Spleen (tissue), 13 donors: ENCODE results near the gene SFTPA2. TPM values are rescaled to one million over a fixed set of nuclear protein-coding genes. Genes with fewer than 3 reads are reported as not detected.
A peak's percentile ranks its signal among the peaks of the same experiment; 100 is the strongest.

ENCODE experiments used
- DNase-seq: peaks from one replicate; pipeline ENCODE4 v3.0.0-alpha.2; 2020
- H3K27ac ChIP-seq, 8 donors: fragments of 200-600 bp; sonication (generic) in 7 of 8; 1 replicate in 4 of 8; 2 replicates in 4 of 8; pipeline versions ENCODE4 v1.5.0 to v1.8.0; 2016 to 2021; ENCODE audit warnings: inconsistent platforms in 4 of 8, mild to moderate bottlenecking in 4 of 8, moderate library complexity in 1 of 8
- H3K27me3 ChIP-seq, 7 donors: fragments of 200-600 bp; sonication (generic) in 6 of 7; replicated peaks in 1 of 7; 1 replicate in 4 of 7; 2 replicates in 3 of 7; pipeline versions ENCODE4 v1.5.0 to v1.8.0; 2016 to 2021; ENCODE audit warnings: inconsistent platforms in 3 of 7, mild to moderate bottlenecking in 1 of 7
- H3K36me3 ChIP-seq, 6 donors: fragments of 200-600 bp; sonication (generic) in 5 of 6; 1 replicate in 4 of 6; 2 replicates in 2 of 6; pipeline versions ENCODE4 v1.5.0 to v1.8.0; 2016 to 2021; ENCODE audit warnings: inconsistent platforms in 2 of 6
- H3K4me1 ChIP-seq, 6 donors: fragments of 200-600 bp; sonication (generic) in 5 of 6; 1 replicate in 3 of 6; 2 replicates in 3 of 6; pipeline versions ENCODE4 v1.5.0 to v1.8.0; 2016 to 2021; ENCODE audit warnings: inconsistent platforms in 3 of 6
- H3K4me3 ChIP-seq, 8 donors: fragments of 200-600 bp; sonication (generic) in 7 of 8; 1 replicate in 4 of 8; 2 replicates in 4 of 8; pipeline versions ENCODE4 v1.5.0 to v1.8.0; 2016 to 2021; ENCODE audit warnings: inconsistent platforms in 4 of 8, mild to moderate bottlenecking in 4 of 8, moderate library complexity in 2 of 8
- H3K9me3 ChIP-seq, 8 donors: fragments of 200-600 bp; sonication (generic) in 7 of 8; 1 replicate in 4 of 8; 2 replicates in 4 of 8; pipeline versions ENCODE4 v1.5.0 to v1.8.0; 2016 to 2021; ENCODE audit warnings: inconsistent platforms in 4 of 8
- POLR2A ChIP-seq, 3 donors: fragments of 450-650 bp; IDR thresholded peaks; one replicate each; pipeline ENCODE4 v1.5.1; 2017; ENCODE audit warnings: antibody characterized with exemption in 3 of 3, mild to moderate bottlenecking in 1 of 3
- POLR2AphosphoS5 ChIP-seq, 3 donors: sonication (generic); formaldehyde crosslinking; IDR thresholded peaks; one replicate each; pipeline ENCODE4 v1.5.1; 2017; ENCODE audit warnings: antibody characterized with exemption in 3 of 3
- WGBS, 5 donors: extraction: QIAGEN DNeasy Blood & Tissue Kit in 3 of 5; methylation state at CpG; one replicate each; pipeline versions ENCODE4 v1.1.5 to v1.1.7; 2013 to 2018; 5-methylcytosine and 5-hydroxymethylcytosine counted together
- intact Hi-C: fragments of 100-400 bp; cut with DNase I; formaldehyde crosslinking; loops from one replicate; pipeline ENCODE4 v1.15.0; 2023; ENCODE audit warnings: low total_unique reads
- long read RNA-seq, 2 donors: transcript quantifications; one replicate each; lab custom pipeline, GENCODE V29; 2026
- polyA plus RNA-seq, 3 donors: library from polyadenylated mRNA; stranded (reverse); fragments of 200-250 nt; gene quantifications; one replicate each; pipeline ENCODE4 v1.2.1, GENCODE V29; 2013
- total RNA-seq, 7 donors: library from RNA; depleted of rRNA in 3 of 7; stranded (reverse); fragments of >200 nt in 3 of 7; fragmentation: NEBNext Ultra II Directional in 4 of 7; extraction: Animal tissue kit (Norgen Biotek cat#: 25700) in 4 of 7; gene quantifications; one replicate each; pipeline versions ENCODE4 v1.1.0 to v1.2.1, GENCODE V29; 2016 to 2021
- TF ChIP-seq, protein P1 (sequence below), 11 experiments: fragments of 200-600 bp in 7 of 11; fragments of 450-650 bp in 4 of 11; sonication (generic) in 4 of 11; IDR thresholded peaks in 8 of 11; conservative IDR thresholded peaks in 3 of 11; 1 replicate in 7 of 11; 2 replicates in 4 of 11; pipeline versions ENCODE4 v1.4.0 to v1.8.0; 2016 to 2021; ENCODE audit warnings: antibody characterized with exemption in 11 of 11, inconsistent platforms in 4 of 11, mild to moderate bottlenecking in 1 of 11
- donor health status: healthy with polysubstance abuse.
- donor health status: DM: no; HTN: no; CAD: no; lungs with moderate emphysema.
- donor health status: DM: no; HTN: no; CAD: no.
- donor health status: Bipolar disorder and iron deficiency.
- donor health status: healthy.
- donor health status: DM: no; HTN: no; CAD: no.
- donor health status: DM: yes; HTN: yes; CAD: no.

The SFTPA2 gene
- total RNA-seq (1 to 10 TPM in 1 of 7 donors, under 1 TPM in 1, not detected in 5; 0.39 to 2.9 TPM), polyA plus RNA-seq (1 to 10 TPM in 1 of 3 donors, under 1 TPM in 2; 0.54 to 5.7 (median 0.99) TPM)
- long read RNA-seq, donor 1: 0 reads
- long read RNA-seq, donor 2: 0 reads

DNA sequence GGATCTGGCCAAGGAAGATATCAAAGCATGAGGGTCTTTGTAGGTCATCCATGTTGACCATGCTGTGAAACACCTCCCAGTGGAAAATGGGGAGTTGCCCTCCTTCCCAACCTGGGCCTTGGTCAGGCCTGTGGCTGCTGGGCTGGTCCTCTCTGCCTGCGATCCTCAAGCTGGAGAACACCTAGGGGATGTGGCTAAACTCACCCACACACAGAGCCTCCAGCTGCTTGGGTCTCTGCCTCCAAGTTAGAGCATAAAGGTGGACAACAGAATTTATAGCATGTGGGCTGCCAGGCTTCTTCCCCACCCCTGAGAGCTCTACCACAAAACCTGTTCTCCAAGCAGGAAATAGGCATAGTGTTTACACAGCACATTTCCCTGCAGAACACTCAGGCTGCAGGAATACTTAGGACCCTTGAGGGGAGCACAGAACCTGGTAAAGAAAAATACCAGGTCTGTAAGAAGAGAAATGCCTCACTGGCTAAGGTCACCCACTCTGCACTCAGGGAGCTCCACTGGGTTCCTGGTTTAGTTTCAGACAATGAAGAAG lies at the start of gene SFTPA2:
SFTPA2 (minus strand) TSS at position 248 of the 550 bp plus-strand sequence. CDS start 924 bp downstream, outside the sequence.
- Histone ChIP-seq H3K27me3 (peaks cover 0 to 13% (median 3%) of the 10 kb centered on the region in 7 donors), H3K4me1 (peaks cover 0 to 8% (median 1%) of the 10 kb centered on the region in 6 donors), H3K27ac (no peak within 1 kb of the TSS), H3K4me3 (no peak within 1 kb of the TSS), H3K36me3 (no peaks in the 10 kb centered on the region), H3K9me3 (no peaks in the 10 kb centered on the region)
- intact Hi-C loops: loop anchor here (5.0 kb wide), 1 partner anchor 367 kb away; no protein-coding TSS in a partner anchor
- 67 to 88% (median 80%) methylated on average over 1 of the region's 1 CpG for WGBS, 5 donors
- DNase-seq: no peak
- TF ChIP-seq POLR2A (IDR thresholded peaks at IDR 0.05) (no peak), POLR2AphosphoS5 (IDR thresholded peaks at IDR 0.05) (no peak)
- TF ChIP-seq, protein P1, sequence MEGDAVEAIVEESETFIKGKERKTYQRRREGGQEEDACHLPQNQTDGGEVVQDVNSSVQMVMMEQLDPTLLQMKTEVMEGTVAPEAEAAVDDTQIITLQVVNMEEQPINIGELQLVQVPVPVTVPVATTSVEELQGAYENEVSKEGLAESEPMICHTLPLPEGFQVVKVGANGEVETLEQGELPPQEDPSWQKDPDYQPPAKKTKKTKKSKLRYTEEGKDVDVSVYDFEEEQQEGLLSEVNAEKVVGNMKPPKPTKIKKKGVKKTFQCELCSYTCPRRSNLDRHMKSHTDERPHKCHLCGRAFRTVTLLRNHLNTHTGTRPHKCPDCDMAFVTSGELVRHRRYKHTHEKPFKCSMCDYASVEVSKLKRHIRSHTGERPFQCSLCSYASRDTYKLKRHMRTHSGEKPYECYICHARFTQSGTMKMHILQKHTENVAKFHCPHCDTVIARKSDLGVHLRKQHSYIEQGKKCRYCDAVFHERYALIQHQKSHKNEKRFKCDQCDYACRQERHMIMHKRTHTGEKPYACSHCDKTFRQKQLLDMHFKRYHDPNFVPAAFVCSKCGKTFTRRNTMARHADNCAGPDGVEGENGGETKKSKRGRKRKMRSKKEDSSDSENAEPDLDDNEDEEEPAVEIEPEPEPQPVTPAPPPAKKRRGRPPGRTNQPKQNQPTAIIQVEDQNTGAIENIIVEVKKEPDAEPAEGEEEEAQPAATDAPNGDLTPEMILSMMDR (IDR thresholded peaks at IDR 0.05 in 8 of 11, conservative IDR thresholded peaks at IDR 0.05 in 3 of 11): no peak

DNA sequence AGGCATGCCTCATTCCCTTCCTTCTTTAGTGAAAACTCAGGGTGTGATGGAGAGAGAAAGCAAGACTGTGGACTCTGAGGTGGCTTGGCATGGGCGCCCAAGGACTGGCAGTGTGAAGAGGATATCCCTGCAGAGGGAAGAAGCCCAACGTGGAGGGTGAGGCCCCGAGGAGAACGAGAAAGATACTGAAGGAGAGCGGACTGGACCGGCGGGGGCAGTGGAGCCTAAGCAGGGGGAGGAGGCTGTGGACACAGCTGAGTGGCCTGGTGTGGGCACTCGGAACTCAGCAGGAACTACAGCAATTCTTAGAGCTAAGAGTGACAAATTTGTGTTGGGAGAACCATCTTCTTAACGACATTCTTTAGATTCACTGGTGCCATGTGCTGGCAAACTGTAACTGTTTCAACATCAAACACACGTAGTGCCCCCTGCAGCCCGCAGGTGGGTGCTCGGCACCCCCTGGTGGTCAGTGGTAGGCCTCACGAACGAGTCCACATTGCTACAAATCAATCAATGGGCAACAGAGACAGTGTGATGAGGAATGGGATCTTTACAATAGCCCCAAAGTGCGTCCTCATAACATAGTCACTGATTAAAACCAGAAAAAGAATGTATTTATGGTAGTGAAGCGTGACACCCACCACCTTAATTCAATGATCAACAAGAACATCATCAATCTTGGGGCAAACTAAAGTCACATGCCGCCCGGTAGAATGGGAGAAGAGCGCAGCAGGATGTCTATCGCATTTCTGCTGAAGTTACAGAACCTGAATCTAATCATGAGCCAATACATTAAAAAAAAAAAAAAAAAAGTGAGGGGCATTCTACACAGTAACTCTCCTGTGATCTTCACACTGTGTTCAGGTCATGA lies 48.5 kb upstream of the SFTPA2 start:
- Histone ChIP-seq H3K4me1 (peaks cover 0 to 11% (median 0%) of the 10 kb centered on the region in 6 donors), H3K36me3 (no peaks in the 10 kb centered on the region), H3K27ac (no peak overlapping the region), H3K9me3 (no peaks in the 10 kb centered on the region), H3K27me3 (no peaks in the 10 kb centered on the region), H3K4me3 (no peak overlapping the region)
- WGBS, 5 donors: 57 to 72% (median 62%) methylated on average over 20 of the region's 20 CpGs
- TF ChIP-seq, protein P1 (IDR thresholded peaks at IDR 0.05 in 8 of 11, conservative IDR thresholded peaks at IDR 0.05 in 3 of 11): peak in 9 of 11 experiments; percentile 34 to 64 (median 51)
- no peak for TF ChIP-seq POLR2AphosphoS5 (IDR thresholded peaks at IDR 0.05)
- DNase-seq: no peak
- intact Hi-C loops: no loop called here

- intact Hi-C loops: no loop called here
- no peaks in the 10 kb centered on the region for H3K27me3 ChIP-seq
- TF ChIP-seq POLR2AphosphoS5 (IDR thresholded peaks at IDR 0.05) (no peak), POLR2A (IDR thresholded peaks at IDR 0.05) (no peak)
- TF ChIP-seq, protein P1 (IDR thresholded peaks at IDR 0.05 in 8 of 11, conservative IDR thresholded peaks at IDR 0.05 in 3 of 11): no peak
- no peaks in the 10 kb centered on the region for H3K36me3 ChIP-seq
- peaks cover 0 to 11% (median 0%) of the 10 kb centered on the region in 6 donors for H3K4me1 ChIP-seq
- no peak for DNase-seq
- H3K4me3 ChIP-seq: no peak overlapping the region
- H3K27ac ChIP-seq: no peak overlapping the region
- H3K9me3 ChIP-seq: no peaks in the 10 kb centered on the region
Observed at GRCh38 chr10:79605308-79605707, 45.1 kb upstream of the SFTPA2 start.

GRCh38 chr10:79604294-79604693 lies 44.1 kb upstream of the SFTPA2 start:
- Histone ChIP-seq H3K4me3 (no peak overlapping the region), H3K36me3 (no peaks in the 10 kb centered on the region), H3K4me1 (peaks cover 0 to 11% (median 0%) of the 10 kb centered on the region in 6 donors), H3K9me3 (peaks cover 0 to 1% (median under 1%) of the 10 kb centered on the region in 8 donors), H3K27ac (no peak overlapping the region), H3K27me3 (no peaks in the 10 kb centered on the region)
- WGBS, 5 donors: 38 to 80% (median 53%) methylated on average over 1 of the region's 1 CpG
- intact Hi-C loops: no loop called here
- DNase-seq: no peak
- TF ChIP-seq, protein P1 (IDR thresholded peaks at IDR 0.05 in 8 of 11, conservative IDR thresholded peaks at IDR 0.05 in 3 of 11): no peak
- no peak for TF ChIP-seq POLR2A (IDR thresholded peaks at IDR 0.05)
- no peak for TF ChIP-seq POLR2AphosphoS5 (IDR thresholded peaks at IDR 0.05)
